Measurements from ENCODE around the gene F11. TPM values are rescaled to one million over a fixed set of nuclear protein-coding genes. Genes with fewer than 3 reads are reported as not detected.
"Not testable (repeated sequence)": the region's sequence is repeated elsewhere in the genome, so short reads cannot be mapped to it uniquely, and the experiment has no call there.

The F11 gene
- total RNA-seq, 2 experiments from 2014 or later, result not detected

DNA sequence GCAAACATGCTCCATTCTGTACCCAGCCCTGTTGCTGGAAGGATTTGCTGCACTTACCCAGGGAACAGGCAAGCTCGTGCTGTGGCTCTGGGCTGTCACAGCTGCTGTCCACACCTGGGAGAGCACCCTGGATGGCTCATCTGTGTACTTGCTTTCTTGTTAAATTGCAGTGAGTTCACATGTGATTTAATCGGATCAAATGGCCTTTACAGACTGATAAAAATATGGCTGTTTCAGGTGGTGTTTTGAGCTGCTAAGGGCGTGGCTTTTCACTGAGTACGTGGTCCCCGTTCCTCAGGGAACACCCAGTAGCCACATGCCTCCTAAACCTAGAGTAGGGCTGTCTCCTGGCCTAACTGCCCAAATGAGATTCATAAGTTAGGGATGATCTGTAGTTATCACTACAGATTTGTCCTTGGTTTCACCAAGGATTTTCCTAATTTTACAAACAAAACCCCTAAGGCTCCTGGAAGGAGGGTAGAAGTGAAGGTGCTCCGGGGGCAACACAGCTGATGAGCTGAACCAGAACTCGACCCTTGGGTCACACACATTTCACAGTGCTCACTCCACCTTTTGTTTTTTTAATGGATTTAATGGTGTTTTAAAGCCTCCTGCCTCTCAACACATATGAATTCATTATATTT is 25.0 kb upstream of the F11 start:
- H3K27me3 Mint-ChIP-seq, result no peaks in the 10 kb centered on the region
- ChIA-PET POLR2A (no interaction called here), CTCF (interaction anchor here (0.7 kb wide), 1 partner anchor 63 kb away, joined by 3 read pairs; no protein-coding TSS in a partner anchor)
- no peaks in the 10 kb centered on the region for H3K4me1 Mint-ChIP-seq
- no peaks in the 10 kb centered on the region for H3K9me3 Mint-ChIP-seq
- DNase-seq, result no peak
- no peak overlapping the region for H3K27ac Mint-ChIP-seq
- H3K36me3 Mint-ChIP-seq (ENCODE audit: low read depth), result no peaks in the 10 kb centered on the region
- no peak overlapping the region for H3K4me3 Mint-ChIP-seq

DNA sequence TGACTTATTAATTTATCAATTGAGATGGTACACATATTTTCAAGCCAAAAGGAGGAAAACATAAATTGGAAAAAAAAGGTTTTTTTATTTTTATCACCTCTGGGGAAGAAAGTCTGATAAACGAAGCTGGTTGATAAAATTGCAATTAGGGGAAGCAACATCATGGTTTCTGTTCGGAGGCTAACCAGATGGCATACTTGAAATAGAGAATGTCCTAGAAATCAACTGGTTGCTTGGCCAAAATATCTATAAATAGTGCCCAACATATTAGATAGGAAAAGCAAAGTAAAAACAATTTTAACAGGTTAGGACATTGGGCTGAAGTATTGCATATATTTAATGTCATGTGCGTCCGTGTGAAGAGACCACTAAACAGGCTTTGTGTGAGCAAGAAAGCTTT is 24.4 kb upstream of the F11 start:
- no peaks in the 10 kb centered on the region for H3K27me3 Mint-ChIP-seq
- no peak for DNase-seq
- no peaks in the 10 kb centered on the region for H3K4me1 Mint-ChIP-seq
- ChIA-PET POLR2A (no interaction called here), CTCF (no interaction called here)
- H3K9me3 Mint-ChIP-seq, result no peaks in the 10 kb centered on the region
- no peak overlapping the region for H3K27ac Mint-ChIP-seq
- H3K4me3 Mint-ChIP-seq, result no peak overlapping the region
- no peaks in the 10 kb centered on the region for H3K36me3 Mint-ChIP-seq (ENCODE audit: low read depth)

DNA sequence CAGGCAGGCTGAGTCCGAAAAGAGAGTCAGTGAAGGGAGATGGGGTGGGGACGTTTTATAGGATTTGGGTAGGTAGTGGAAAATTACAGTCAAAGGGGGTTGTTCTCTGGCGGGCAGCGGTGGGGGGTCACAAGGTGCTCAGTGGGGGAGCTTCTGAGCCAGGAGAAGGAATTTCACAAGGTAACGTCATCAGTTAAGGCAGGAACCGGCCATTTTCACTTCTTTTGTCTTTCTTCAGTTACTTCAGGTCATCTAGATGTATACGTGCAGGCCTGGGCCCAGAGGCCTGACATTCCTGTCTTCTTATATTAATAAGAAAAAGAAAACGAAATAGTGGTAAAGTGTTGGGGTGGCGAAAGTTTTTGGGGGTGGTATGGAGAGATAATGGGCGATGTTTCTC is 24.0 kb upstream of the F11 start:
- H3K27me3 Mint-ChIP-seq; H3K36me3 Mint-ChIP-seq (ENCODE audit: low read depth); H3K4me1 Mint-ChIP-seq; POLR2A ChIA-PET; DNase-seq; H3K9me3 Mint-ChIP-seq; H3K27ac Mint-ChIP-seq; CTCF ChIA-PET; H3K4me3 Mint-ChIP-seq: not testable (repeated sequence)

DNA sequence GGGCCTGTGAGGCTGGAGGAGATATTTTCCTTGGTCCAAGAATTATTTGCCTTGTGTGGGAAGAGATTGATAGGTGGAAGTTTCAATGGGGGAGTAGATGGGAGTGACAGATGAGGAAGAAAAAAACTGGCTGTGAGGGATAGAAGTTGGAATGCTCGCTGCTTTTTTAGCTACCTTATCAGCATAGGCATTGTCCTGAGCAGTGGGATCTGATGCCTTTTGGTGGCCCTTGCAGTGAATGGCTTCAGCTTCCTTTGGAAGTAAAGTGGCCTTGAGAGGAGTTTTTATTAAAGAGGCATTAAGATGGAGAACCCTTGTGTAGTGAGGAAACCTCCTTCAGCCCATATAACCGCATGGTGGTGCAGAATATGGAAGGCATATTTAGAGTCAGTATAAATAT is 22.7 kb upstream of the F11 start:
- no peaks in the 10 kb centered on the region for H3K9me3 Mint-ChIP-seq
- no peaks in the 10 kb centered on the region for H3K27me3 Mint-ChIP-seq
- H3K4me1 Mint-ChIP-seq, result no peaks in the 10 kb centered on the region
- H3K36me3 Mint-ChIP-seq (ENCODE audit: low read depth), result no peaks in the 10 kb centered on the region
- CTCF ChIA-PET, result no interaction called here
- POLR2A ChIA-PET, result no interaction called here
- H3K27ac Mint-ChIP-seq, result no peak overlapping the region
- DNase-seq, result no peak
- no peak overlapping the region for H3K4me3 Mint-ChIP-seq

DNA sequence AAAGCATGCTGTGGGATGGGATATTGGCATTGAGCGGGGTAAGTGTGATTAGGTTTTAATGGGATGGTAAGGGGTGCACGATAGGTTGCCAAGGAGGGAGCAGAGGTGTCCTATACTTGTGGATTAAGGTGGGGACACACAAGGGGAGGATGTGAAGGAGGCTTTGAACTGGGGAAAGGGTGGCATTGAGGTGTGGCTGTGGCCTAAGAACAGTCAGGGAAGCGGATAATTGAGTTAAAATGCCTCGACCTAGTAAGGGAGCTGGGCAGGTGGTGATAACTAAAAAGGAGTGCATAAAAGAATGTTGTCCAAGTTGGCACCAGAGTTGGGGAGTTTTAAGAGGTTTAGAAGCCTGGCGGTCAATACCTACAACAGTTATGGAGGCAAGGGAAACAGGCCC is 21.2 kb upstream of the F11 start:
- no peak for DNase-seq
- Mint-ChIP-seq H3K27me3 (no peaks in the 10 kb centered on the region), H3K36me3 (ENCODE audit: low read depth) (no peaks in the 10 kb centered on the region), H3K4me1 (no peaks in the 10 kb centered on the region), H3K27ac (no peak overlapping the region), H3K4me3 (no peak overlapping the region), H3K9me3 (no peaks in the 10 kb centered on the region)
- ChIA-PET POLR2A (no interaction called here), CTCF (no interaction called here)

DNA sequence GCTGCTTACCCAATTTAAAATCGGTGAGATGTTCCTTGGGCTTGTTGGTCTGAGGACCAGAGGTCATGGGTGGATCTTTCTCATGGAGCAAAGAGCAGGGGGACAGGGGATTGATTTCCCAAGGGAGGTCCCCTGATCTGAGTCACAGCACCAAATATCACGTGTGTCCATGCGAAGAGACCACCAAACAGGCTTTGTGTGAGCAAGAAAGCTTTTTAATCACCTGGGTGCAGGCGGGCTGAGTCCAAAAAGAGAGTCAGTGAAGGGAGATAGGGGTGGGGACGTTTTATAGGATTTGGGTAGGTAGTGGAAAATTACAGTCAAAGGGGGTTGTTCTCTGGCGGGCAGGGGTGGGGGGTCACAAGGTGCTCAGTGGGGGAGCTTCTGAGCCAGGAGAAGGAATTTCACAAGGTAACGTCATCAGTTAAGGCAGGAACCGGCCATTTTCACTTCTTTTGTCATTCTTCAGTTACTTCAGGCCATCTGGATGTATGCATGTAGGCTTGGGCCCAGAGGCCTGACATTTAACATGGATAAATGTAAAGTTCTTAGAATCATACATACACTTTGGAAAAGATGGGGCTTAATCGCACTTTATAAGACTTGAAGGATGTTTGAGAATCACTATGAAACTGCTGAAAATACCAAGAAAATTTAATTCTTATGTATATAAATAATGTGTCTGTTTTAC is 18.8 kb upstream of the F11 start:
- H3K36me3 Mint-ChIP-seq (ENCODE audit: low read depth); H3K27me3 Mint-ChIP-seq; DNase-seq; H3K4me1 Mint-ChIP-seq; H3K4me3 Mint-ChIP-seq; POLR2A ChIA-PET; H3K27ac Mint-ChIP-seq; H3K9me3 Mint-ChIP-seq; CTCF ChIA-PET: not testable (repeated sequence)

DNA sequence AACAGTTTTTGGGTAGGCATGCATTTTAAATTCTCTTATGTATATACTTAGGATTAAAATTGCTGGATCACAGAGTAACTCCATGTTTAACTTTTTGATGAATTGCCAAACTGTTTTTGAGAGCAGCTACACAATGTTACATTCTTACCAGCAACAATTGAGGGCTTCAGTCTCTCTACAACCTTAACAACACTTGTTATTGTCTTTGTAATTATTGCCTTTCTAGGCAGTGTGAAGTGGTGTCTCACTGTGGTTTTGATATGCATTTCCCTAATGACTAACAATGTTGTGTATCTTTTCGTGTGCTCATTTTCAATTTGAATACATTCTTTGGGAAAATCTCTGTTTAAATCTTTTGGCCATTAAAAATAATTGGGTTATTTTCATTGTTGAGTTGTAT is 17.3 kb upstream of the F11 start:
- no peak overlapping the region for H3K4me3 Mint-ChIP-seq
- no peaks in the 10 kb centered on the region for H3K4me1 Mint-ChIP-seq
- no peaks in the 10 kb centered on the region for H3K36me3 Mint-ChIP-seq (ENCODE audit: low read depth)
- CTCF ChIA-PET, result no interaction called here
- H3K9me3 Mint-ChIP-seq, result no peaks in the 10 kb centered on the region
- no peak overlapping the region for H3K27ac Mint-ChIP-seq
- H3K27me3 Mint-ChIP-seq, result no peaks in the 10 kb centered on the region
- no peak for DNase-seq
- POLR2A ChIA-PET, result no interaction called here

DNA sequence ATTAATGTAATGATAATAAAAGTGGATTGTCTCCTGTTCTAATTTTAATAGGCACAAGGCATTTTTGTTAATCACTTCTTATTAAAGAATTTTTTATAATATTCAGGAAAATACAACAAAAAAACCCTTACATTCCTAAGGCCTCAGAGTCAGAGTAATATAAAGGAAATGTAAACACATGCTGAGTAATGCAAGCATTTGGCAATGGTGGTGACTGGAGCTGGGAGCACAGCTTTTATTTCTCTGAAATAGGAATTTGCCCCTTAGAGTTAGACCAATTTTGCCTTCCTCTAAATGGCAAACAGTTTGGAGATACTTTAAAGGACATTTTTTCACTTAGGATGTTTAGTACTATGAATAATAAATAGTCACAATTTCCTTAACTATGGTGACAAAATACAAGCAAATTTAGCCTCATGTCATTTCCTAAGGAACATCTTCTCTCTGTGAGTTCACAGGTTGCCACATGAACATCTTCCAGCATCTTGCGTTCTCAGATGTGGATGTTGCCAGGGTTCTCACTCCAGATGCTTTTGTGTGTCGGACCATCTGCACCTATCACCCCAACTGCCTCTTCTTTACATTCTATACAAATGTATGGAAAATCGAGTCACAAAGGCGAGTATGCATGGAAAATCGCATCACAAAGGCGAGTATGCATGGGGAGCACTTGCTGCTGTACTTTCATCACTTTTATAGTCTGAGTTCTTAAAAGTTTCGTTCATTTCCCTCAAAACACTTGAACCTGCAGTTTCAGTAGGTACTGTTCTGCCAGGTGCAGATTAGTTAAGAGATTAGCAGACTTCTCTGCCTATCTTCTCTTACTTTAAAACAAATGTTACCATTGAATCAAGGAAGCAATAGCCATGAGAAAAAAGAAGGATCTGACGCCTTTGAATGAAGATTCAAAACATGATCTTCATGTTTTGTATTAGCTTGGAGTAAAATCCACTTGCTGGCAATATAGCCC is 15.9 kb upstream of the F11 start:
- ChIA-PET CTCF (no interaction called here), POLR2A (no interaction called here)
- no peaks in the 10 kb centered on the region for H3K9me3 Mint-ChIP-seq

DNA sequence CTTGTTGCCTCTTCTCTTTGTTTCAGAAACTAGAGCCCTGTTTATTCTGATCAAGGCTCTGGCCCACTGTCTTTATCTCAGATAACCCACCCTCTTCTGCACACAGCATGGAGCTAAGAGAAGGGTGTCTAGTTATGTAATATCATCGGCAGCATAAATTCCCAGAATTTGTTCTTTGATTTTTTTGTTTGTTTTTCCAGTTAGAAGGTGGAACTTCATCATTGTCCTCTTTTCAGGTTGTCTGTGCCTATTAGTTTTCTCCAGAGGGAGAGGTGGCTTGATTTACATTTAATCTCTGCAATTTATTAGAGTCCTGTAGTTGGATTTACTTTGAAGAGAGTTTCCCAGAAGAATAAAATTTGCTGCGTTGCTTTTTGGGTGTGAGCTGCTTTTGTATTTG is 15.2 kb upstream of the F11 start:
- H3K36me3 Mint-ChIP-seq (ENCODE audit: low read depth), result no peaks in the 10 kb centered on the region
- H3K27me3 Mint-ChIP-seq, result no peaks in the 10 kb centered on the region
- no peak overlapping the region for H3K4me3 Mint-ChIP-seq
- no peaks in the 10 kb centered on the region for H3K4me1 Mint-ChIP-seq
- ChIA-PET CTCF (no interaction called here), POLR2A (no interaction called here)
- no peaks in the 10 kb centered on the region for H3K9me3 Mint-ChIP-seq
- DNase-seq, result no peak
- no peak overlapping the region for H3K27ac Mint-ChIP-seq

More for the DNA sequence above, 15.9 kb upstream of the F11 start:
- no peaks in the 10 kb centered on the region for H3K27me3 Mint-ChIP-seq
- no peaks in the 10 kb centered on the region for H3K4me1 Mint-ChIP-seq
- no peak overlapping the region for H3K27ac Mint-ChIP-seq
- no peak overlapping the region for H3K4me3 Mint-ChIP-seq
- no peak for DNase-seq
- H3K36me3 Mint-ChIP-seq (ENCODE audit: low read depth), result no peaks in the 10 kb centered on the region

DNA sequence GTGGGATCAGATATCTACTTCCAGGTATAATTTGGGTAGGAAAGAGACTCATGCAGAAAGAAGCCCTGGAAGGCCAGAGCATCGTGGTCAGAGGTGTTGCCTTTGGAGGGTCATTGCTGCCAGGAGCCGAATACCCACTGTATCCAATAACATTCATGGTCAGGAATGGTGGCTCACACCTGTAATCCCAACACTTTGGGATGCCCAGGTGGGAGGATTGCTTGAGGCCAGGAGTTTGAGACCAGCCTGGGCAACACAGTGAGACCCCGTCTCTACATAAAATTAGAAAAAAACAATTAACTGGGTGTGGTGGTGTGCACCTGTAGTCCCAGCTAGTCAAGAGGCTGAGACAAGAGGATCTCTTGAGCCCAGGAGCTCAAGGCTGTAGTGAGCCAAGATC is 10.9 kb upstream of the F11 start:
- Mint-ChIP-seq H3K4me1 (no peaks in the 10 kb centered on the region), H3K27ac (no peak overlapping the region), H3K27me3 (no peaks in the 10 kb centered on the region), H3K36me3 (ENCODE audit: low read depth) (no peaks in the 10 kb centered on the region), H3K4me3 (no peak overlapping the region), H3K9me3 (no peaks in the 10 kb centered on the region)
- CTCF ChIA-PET, result no interaction called here
- POLR2A ChIA-PET, result no interaction called here
- no peak for DNase-seq

DNA sequence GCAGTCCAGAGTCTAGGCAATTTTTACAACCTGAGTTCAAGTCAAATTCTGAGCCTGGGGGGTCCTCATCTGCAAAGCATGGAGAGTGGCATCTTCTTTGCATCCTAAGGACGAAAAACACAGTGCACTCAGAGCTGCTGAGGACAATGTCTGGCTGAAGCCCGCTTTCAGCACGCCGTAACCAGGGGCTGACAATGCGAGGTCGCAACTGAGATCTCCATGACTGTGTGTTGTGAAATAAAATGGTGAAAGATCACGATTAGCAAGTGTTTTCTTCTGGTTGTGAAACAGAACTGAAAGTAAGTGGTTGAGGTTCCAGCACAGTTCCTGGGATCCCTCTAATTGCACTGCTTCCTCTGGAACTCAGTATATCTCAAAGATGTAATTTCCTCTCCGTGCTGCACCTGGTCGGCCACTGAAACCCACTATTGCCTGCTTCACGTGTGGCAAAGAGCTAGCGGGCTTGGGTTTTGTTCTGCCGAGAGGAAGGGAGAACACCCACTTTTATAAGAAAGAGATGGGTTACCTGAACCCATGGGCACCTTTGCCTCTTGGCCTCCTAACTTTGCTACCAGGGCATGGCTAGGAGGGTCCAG is 7.7 kb upstream of the F11 start:
- Mint-ChIP-seq H3K27me3 (no peaks in the 10 kb centered on the region), H3K27ac (no peak overlapping the region), H3K36me3 (ENCODE audit: low read depth) (no peaks in the 10 kb centered on the region), H3K4me1 (no peaks in the 10 kb centered on the region), H3K9me3 (no peaks in the 10 kb centered on the region), H3K4me3 (no peak overlapping the region)
- ChIA-PET CTCF (no interaction called here), POLR2A (no interaction called here)
- DNase-seq, result no peak

DNA sequence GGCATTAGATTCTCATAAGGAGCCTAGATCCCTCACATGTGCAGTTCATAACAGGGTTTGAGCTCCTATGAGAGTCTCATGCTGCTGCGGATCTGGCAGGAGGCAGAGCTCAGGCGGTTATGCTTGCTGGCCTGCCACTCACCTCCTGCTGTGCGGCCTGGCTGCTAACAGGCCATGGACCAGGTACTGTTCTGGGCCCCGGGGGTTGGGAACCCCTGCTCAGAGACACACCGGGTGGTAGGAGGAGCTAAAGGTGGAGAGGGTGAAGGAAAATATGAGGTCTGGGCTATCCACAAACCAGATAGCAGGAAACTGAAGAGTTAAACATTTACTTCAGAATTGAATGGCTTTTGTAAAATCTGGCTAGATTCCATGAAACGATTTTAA is 5.9 kb upstream of the F11 start:
- no peaks in the 10 kb centered on the region for H3K9me3 Mint-ChIP-seq
- no peaks in the 10 kb centered on the region for H3K4me1 Mint-ChIP-seq
- no peak for DNase-seq
- ChIA-PET CTCF (no interaction called here), POLR2A (no interaction called here)
- no peak overlapping the region for H3K4me3 Mint-ChIP-seq
- no peak overlapping the region for H3K27ac Mint-ChIP-seq
- no peaks in the 10 kb centered on the region for H3K36me3 Mint-ChIP-seq (ENCODE audit: low read depth)
- H3K27me3 Mint-ChIP-seq, result no peaks in the 10 kb centered on the region

Measured in activated CD4-positive, alpha-beta T cell treated with anti-CD3 and anti-CD28 coated beads, Interleukin-2, amount 10 ng/mL, durations not matched to agents 7 days and 5 days (primary cell).